Muscle layer of colon (tissue), 2 donors: ENCODE measurements around the gene KIAA0232.
A peak's percentile ranks its signal among the peaks of the same experiment; 100 is the strongest.
"Not testable (repeated sequence)": the region's sequence is repeated elsewhere in the genome, so short reads cannot be mapped to it uniquely, and the experiment has no call there.

Experiments used
- H3K27ac ChIP-seq: one replicate; pipeline ENCODE4 v1.7.0; 2013; ENCODE audit warnings: low read depth, mild to moderate bottlenecking, low read length, moderate library complexity
- H3K27me3 ChIP-seq, 2 donors: one replicate each; pipeline ENCODE4 v1.7.0; 2013; ENCODE audit warnings: low read length in 2 of 2, mild to moderate bottlenecking in 2 of 2; ENCODE audit not compliant: insufficient read depth in 2 of 2, control insufficient read depth in 1 of 2
- H3K36me3 ChIP-seq: one replicate; pipeline ENCODE4 v1.7.0; 2013; ENCODE audit warnings: mild to moderate bottlenecking, low read length; ENCODE audit not compliant: insufficient read depth
- H3K4me1 ChIP-seq: one replicate; pipeline ENCODE4 v1.7.0; 2013; ENCODE audit warnings: mild to moderate bottlenecking, low read length; ENCODE audit not compliant: insufficient read depth
- H3K4me3 ChIP-seq, 2 donors: one replicate each; pipeline ENCODE4 v1.7.0; 2013; ENCODE audit warnings: low read length in 2 of 2, low read depth in 1 of 2, mild to moderate bottlenecking in 1 of 2, moderate library complexity in 1 of 2
- H3K9ac ChIP-seq: one replicate; pipeline ENCODE4 v1.7.0; 2013; ENCODE audit warnings: low read length
- H3K9me3 ChIP-seq: one replicate; pipeline ENCODE4 v1.7.0; 2013; ENCODE audit warnings: mild to moderate bottlenecking, low read length
- donor health status: abdominal sarcoma.
- donor health status: Adenocarcinoma of cecum.

The KIAA0232 gene

GRCh38 chr4:6900956-6901355 lies 118.4 kb downstream of the KIAA0232 start:
- H3K9ac ChIP-seq = no peak overlapping the region
- no peaks in the 10 kb centered on the region for H3K36me3 ChIP-seq
- no peak overlapping the region for H3K27ac ChIP-seq
- peaks cover 0 to 3% of the 10 kb centered on the region in 2 donors for H3K27me3 ChIP-seq
- H3K9me3 ChIP-seq = no peaks in the 10 kb centered on the region
- H3K4me3 ChIP-seq = no peak overlapping the region
- H3K4me1 ChIP-seq = no peaks in the 10 kb centered on the region

DNA sequence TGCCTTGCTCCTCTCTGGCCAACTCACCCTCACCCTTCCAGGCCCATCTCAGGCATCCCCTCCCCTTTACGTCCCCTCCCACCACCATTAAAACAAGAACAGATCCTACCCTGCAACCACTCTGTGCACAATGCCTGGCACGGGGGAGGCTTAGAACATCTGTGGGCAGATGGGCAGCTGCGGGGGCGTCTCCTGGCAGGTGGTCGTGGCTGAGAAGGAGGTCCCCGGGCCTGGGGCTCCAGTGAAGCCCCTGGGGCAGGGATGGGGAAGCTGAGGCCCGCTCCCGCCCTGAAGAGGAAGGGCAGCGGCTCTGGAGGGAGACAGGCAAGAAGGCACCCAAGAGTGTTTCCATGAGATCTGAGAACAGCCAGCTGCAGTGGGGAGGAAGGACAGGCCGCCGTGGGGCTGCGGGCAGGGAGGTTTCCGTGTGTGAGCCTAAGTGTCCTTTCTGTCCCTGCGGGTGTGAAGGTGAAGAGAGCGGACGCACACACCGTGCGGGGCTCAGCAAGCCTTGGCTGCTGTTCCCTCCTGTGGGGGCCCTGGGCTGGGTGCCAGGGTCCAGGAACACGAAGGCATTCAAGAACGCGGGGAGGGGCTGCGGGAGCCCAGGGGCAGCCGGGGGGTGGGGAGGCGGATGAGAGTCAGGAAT lies 119.3 kb downstream of the KIAA0232 start:
- Histone ChIP-seq H3K27ac (no peak overlapping the region), H3K9me3 (no peaks in the 10 kb centered on the region), H3K27me3 (peaks cover 5 to 6% of the 10 kb centered on the region in 2 donors), H3K4me1 (no peaks in the 10 kb centered on the region), H3K36me3 (no peaks in the 10 kb centered on the region), H3K4me3 (no peak overlapping the region), H3K9ac (no peak overlapping the region)

DNA sequence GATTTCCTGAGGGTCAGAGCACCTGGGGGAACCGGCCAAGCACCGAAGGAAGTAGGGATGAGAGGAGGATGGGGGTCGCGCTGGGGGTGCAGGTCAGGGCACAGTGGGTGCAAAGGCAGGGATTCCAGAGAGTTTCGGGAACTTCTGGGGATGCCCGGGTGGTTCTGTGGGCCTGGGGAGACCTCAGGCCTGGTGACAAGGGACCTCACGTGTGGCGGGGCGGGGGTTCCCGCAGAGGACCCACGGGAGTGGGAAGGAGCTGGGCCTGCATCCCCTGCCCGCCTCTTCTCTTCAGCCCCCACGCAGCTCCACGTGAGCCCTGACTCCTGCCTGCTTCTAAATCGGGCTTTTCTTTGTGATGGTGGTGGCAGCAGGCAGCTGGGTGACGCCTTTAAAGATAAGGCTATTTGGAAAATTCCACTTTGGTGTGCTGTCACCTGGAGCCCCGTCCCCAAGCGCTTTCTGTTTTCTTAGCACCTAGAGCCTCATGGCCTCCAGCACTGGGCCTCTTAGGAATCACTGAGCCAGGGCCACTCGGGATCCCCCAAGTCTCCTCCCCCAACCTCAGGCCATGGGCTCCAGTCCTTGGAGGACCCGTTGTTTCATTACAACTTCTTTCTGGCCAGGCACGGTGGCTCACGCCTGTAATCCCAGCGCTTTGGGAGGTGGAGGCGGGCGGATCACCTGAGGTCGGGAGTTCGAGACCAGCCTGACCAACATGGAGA lies 120.0 kb downstream of the KIAA0232 start:
- no peak overlapping the region for H3K27ac ChIP-seq
- no peak overlapping the region for H3K9ac ChIP-seq
- H3K27me3 ChIP-seq = peaks cover 5 to 6% of the 10 kb centered on the region in 2 donors
- H3K9me3 ChIP-seq = no peaks in the 10 kb centered on the region
- no peaks in the 10 kb centered on the region for H3K36me3 ChIP-seq
- no peak overlapping the region for H3K4me3 ChIP-seq
- H3K4me1 ChIP-seq = no peaks in the 10 kb centered on the region

DNA sequence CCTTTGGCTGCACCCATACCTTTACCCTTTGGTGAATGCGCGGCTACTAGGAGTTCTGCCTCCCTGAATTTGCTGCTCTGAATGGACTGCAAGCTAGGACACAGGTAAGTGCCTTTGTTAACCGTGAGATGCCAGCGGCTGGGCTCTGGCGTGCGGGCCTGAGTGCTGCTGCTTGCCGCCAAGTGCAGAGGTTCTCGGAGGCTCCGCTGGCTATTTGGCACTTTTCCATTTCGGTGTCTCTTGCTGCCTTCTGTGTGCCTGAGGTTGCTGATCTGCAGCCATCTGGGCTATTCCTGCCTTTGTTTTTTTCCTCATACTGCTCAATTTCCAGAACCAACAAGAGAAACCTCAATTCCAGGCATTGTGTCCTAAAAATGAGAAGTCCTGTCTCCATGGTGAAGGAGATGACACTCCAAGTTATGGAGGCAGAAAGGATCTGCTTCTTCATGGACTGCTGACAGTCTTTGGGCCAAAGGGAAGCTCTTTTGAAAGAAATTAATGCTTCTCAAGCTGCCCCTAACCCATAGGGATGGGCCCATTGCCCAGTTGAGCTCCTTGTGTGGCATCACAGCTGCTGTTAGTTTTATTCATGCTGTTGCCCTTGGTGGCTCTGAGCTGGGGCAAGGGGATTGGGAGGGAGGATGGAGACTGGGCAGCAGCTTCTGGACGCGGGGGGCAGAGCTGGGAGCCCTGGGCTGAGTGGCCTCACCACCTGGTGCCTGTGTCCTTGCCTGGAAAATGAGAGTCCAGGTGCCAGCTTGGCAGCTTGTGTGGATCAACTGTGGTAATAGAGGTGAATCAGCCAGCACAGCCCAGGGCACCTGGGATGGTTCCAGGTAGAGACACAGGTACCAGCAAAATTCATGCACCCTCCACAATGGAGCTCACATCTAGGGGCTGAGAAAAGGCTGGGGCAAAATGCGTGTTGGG lies 123.3 kb downstream of the KIAA0232 start:
- Histone ChIP-seq H3K9ac (no peak overlapping the region), H3K4me1 (peaks cover 18% of the 10 kb centered on the region), H3K27me3 (peaks cover 5 to 6% of the 10 kb centered on the region in 2 donors), H3K27ac (no peak overlapping the region), H3K4me3 (no peak overlapping the region), H3K36me3 (no peaks in the 10 kb centered on the region), H3K9me3 (no peaks in the 10 kb centered on the region)

GRCh38 chr4:6906486-6906885 lies 124.0 kb downstream of the KIAA0232 start:
- not testable (repeated sequence) for H3K9me3 ChIP-seq, H3K27me3 ChIP-seq, H3K9ac ChIP-seq, H3K4me3 ChIP-seq, H3K27ac ChIP-seq, H3K36me3 ChIP-seq
- peaks cover 25% of the 10 kb centered on the region for H3K4me1 ChIP-seq

DNA sequence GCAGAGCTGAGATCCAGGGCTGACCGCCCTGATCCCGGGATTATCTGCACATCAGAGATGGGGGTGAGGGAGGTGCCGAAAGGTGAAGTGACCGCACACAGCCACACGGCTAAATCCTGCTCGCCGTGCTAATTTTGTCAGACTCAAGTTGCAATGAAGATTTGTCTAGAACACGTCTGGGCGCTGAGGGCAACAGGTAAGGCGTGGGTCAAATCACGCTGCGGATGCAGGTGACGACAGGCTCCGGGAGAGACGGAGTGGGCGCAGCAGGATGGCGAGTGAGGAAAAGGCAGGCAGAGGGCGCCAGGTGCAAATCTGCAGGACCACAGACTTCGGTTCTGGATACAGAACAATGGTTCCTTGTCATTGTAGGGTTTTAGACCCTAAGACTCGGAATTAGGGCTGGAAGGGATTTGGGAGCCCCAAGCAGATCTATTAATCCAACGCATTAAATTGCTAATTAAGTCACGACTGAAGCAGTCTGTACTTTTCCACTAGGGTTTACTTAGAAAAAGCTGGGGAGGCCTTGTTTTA lies 125.2 kb downstream of the KIAA0232 start:
- H3K27ac ChIP-seq = no peak overlapping the region
- no peaks in the 10 kb centered on the region for H3K36me3 ChIP-seq
- no peak overlapping the region for H3K9ac ChIP-seq
- H3K27me3 ChIP-seq = peaks cover 5 to 6% of the 10 kb centered on the region in 2 donors
- no peak overlapping the region for H3K4me3 ChIP-seq
- no peaks in the 10 kb centered on the region for H3K9me3 ChIP-seq
- H3K4me1 ChIP-seq = peaks cover 26% of the 10 kb centered on the region

DNA sequence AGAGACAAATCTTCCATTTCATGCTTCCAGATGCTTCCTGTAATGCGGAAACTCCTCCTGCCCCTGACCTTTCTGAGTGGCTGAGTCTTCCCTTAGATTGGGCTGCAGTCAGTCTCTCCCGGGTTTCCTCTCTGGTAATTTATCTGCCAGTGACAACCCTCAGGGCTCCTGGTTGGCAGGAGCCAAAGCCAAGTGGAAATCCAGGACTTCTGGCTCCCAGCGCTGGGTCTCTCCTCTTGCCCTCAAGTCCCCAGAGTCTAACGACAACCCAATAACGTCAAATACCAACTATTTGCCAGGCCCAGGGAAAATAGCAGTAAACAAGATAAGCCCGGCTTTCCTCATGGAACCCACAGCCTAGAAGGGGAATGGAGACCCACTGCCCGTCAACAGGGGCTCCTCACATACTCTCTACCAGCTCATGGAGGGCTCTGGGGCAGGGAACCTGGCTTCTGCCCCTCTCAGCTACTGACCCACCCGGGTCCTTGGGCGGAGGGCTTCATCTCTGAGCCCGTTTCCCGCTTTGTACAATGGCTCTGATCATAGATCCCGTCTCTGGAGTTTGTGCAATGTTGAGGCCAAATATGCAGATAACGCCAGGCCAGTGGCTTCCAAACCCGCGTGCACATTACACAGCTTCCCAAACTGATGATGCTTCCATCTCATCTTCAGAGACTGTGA lies 126.0 kb downstream of the KIAA0232 start:
- Histone ChIP-seq H3K27ac (peak overlapping the region; percentile 90), H3K9ac (peak overlapping the region; percentile 67), H3K27me3 (peaks cover 5 to 6% of the 10 kb centered on the region in 2 donors), H3K36me3 (no peaks in the 10 kb centered on the region), H3K4me1 (peaks cover 26% of the 10 kb centered on the region), H3K4me3 (peak overlapping the region; percentile 82 to 89), H3K9me3 (no peaks in the 10 kb centered on the region)

- no peaks in the 10 kb centered on the region for H3K9me3 ChIP-seq
- peak within 1 kb of the TSS; percentile 67 for H3K9ac ChIP-seq
- H3K4me1 ChIP-seq = peaks cover 26% of the 10 kb centered on the region
- peaks cover 5 to 6% of the 10 kb centered on the region in 2 donors for H3K27me3 ChIP-seq
- H3K27ac ChIP-seq = peak within 1 kb of the TSS; percentile 90
- H3K36me3 ChIP-seq = no peaks in the 10 kb centered on the region
- peak within 1 kb of the TSS; percentile 82 to 89 for H3K4me3 ChIP-seq
Observed at GRCh38 chr4:6909113-6909969, 126.8 kb downstream of the KIAA0232 start, which contains the start of gene TBC1D14. TSS of gene TBC1D14 (plus strand) at chr4:6909826. CDS start at chr4:6923390, 13,564 bp downstream.

DNA sequence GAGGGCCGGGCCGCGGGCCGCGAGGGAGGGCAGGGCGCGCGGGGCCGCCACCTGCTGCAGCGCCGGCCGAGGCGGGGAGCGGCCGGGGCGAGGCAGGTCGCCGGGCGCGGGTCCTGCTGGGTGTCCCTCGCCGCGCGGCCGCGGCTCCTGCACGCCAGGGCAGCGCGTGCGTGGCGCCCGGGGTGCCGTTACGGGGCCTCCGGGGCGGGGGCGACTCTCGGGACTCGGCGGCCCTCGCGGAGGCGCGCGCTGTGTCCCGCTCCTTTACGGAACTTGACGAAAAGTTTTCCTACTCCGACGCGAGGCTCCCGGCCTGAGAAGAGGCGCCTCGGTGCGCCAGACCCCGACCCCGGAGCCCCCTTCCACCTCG lies 127.4 kb downstream of the KIAA0232 start:
- H3K36me3 ChIP-seq = no peaks in the 10 kb centered on the region
- no peak overlapping the region for H3K27ac ChIP-seq
- no peak overlapping the region for H3K9ac ChIP-seq
- peak overlapping the region; percentile 39 to 89 for H3K4me3 ChIP-seq
- H3K4me1 ChIP-seq = peaks cover 26% of the 10 kb centered on the region
- H3K9me3 ChIP-seq = no peaks in the 10 kb centered on the region
- peaks cover 5 to 6% of the 10 kb centered on the region in 2 donors for H3K27me3 ChIP-seq

DNA sequence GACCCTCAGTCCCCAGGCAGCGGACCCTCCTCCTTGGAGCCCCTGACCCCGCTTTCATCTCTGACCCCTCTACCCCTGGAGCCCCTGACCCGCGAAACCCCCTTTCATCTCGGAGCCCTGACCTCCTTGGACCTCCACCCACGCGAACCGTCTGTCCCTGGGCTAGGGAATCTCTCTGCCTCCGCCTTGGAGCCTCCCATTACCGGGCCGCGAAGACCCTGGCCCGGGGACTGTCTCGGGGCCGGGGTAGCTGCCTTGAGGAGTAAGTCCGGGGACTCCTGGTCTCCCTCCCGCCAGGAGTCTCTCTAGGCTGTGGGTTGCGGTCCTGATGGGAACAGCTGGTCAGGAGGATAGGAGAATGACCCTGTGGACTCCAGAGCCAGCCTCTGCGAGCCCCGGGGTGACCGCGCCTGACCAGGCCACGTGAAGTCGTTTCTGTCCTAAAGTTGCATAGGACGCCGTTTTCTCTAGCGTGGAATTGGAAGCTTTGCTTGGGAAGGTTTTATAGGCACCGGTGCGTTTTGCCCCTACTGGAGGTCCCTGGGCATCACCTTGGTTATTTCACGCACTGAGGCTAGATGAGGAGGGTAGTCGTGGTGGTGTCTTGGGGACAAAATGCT lies 127.9 kb downstream of the KIAA0232 start:
- no peak overlapping the region for H3K27ac ChIP-seq
- peaks cover 5 to 6% of the 10 kb centered on the region in 2 donors for H3K27me3 ChIP-seq
- no peaks in the 10 kb centered on the region for H3K36me3 ChIP-seq
- H3K4me3 ChIP-seq = peak overlapping the region; percentile 39 to 76
- peaks cover 26% of the 10 kb centered on the region for H3K4me1 ChIP-seq
- no peak overlapping the region for H3K9ac ChIP-seq
- H3K9me3 ChIP-seq = no peaks in the 10 kb centered on the region
